Thyroid gland (tissue), 4 donors: ENCODE results near the gene ITM2C.

ENCODE experiments used
- POLR2A ChIP-seq, 2 donors: fragments of 450-650 bp; IDR thresholded peaks; one replicate each; pipeline ENCODE4 v1.6.1; 2017; ENCODE audit warnings: antibody characterized with exemption in 2 of 2, mild to moderate bottlenecking in 2 of 2, moderate library complexity in 1 of 2
- TF ChIP-seq, protein P1 (sequence below), 6 experiments: fragments of 200-600 bp in 3 of 6; fragments of 450-650 bp in 3 of 6; sonication (generic) in 3 of 6; IDR thresholded peaks; one replicate each; pipeline ENCODE4 v1.5.1; 2016 to 2019; ENCODE audit warnings: antibody characterized with exemption in 6 of 6, mild to moderate bottlenecking in 2 of 6, inconsistent platforms in 1 of 6, moderate library complexity in 1 of 6

DNA sequence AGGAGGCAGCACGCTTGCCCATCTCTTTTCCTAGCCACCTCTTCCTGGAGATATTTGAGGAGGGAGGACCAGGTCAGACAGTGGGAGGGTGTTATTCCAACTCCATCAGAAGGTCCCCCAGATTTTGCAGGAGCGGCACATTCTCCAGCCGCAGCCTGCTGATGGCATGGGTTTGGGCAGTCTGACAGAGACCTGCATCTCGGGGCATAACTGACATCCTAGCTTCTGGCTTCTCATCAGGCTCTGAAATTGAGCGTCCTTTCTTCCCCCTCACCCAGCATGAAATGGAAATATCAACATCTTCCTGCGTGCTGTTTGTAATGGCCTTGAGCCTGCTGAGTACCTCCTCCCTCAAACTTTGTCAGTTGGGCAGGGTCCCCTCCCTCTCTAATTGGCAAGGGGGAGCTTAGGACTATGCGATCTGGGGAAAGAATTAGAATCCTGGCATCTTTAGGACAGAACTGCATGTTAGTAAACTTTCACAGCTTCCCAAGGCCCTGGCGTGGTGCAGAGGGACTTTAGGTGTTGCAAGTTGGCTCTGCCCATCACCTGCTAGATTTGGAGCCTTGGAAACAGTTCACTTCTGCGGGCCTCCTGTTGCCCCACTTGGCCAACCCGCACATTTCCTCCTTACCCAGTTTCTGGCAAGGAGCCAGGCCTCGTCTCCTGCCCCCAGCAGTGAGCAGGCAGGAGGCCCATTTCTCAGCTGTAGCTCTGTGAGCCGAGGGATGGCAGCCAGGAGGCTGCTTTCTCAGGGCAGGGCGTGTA lies 2.2 kb downstream of the ITM2C start:
- TF ChIP-seq, protein P1, sequence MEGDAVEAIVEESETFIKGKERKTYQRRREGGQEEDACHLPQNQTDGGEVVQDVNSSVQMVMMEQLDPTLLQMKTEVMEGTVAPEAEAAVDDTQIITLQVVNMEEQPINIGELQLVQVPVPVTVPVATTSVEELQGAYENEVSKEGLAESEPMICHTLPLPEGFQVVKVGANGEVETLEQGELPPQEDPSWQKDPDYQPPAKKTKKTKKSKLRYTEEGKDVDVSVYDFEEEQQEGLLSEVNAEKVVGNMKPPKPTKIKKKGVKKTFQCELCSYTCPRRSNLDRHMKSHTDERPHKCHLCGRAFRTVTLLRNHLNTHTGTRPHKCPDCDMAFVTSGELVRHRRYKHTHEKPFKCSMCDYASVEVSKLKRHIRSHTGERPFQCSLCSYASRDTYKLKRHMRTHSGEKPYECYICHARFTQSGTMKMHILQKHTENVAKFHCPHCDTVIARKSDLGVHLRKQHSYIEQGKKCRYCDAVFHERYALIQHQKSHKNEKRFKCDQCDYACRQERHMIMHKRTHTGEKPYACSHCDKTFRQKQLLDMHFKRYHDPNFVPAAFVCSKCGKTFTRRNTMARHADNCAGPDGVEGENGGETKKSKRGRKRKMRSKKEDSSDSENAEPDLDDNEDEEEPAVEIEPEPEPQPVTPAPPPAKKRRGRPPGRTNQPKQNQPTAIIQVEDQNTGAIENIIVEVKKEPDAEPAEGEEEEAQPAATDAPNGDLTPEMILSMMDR (IDR thresholded peaks at IDR 0.05): no peak
- TF ChIP-seq POLR2A (IDR thresholded peaks at IDR 0.05): no peak
